GM21737 (cell line): ENCODE results near the gene CYP26C1.

Experiments used
- ATAC-seq: cut with Tn5 transposase; IDR thresholded peaks from one replicate; pipeline ENCODE4 v1.9.1; 2021; ENCODE audit warnings: mild to moderate bottlenecking, moderate library complexity; ENCODE audit not compliant: unreplicated experiment

The CYP26C1 gene

GRCh38 chr10:93106631-93107072, 46.1 kb downstream of the CYP26C1 start:
- no peak for ATAC-seq

- ATAC-seq: peak; percentile 68
These were observed 50.0 kb downstream of the CYP26C1 start for GRCh38 chr10:93110472-93111146.

GRCh38 chr10:93113042-93113441, 52.4 kb downstream of the CYP26C1 start:
- ATAC-seq: no peak

- no peak for ATAC-seq
These were observed 55.2 kb downstream of the CYP26C1 start for GRCh38 chr10:93115661-93116383.
